HepG2 (cell line): ENCODE measurements around the gene NLRX1. TPM values are rescaled to one million over a fixed set of nuclear protein-coding genes. Genes with fewer than 3 reads are reported as not detected.

ENCODE experiments used
- ASH2L ChIP-seq: fragments of 300-600, 200-600 bp; sonication (generic); IDR thresholded peaks from 2 replicates; pipeline ENCODE4 v1.7.0; 2017; ENCODE audit warnings: low read depth, mild to moderate bottlenecking, moderate library complexity, mixed read lengths, low read length; ENCODE audit not compliant: insufficient read length
- CEBPG ChIP-seq: IDR thresholded peaks from 2 replicates; pipeline ENCODE4 v1.6.1; 2016
- EED ChIP-seq: sonication (generic); formaldehyde crosslinking; IDR thresholded peaks from 2 replicates; pipeline ENCODE4 v1.5.0; 2020; ENCODE audit warnings: mild to moderate bottlenecking, missing genetic modification reagents
- FOXC1 ChIP-seq: sonication (generic); formaldehyde crosslinking; IDR thresholded peaks from 2 replicates; pipeline ENCODE4 v1.8.0; 2022; ENCODE audit warnings: mild to moderate bottlenecking, missing genetic modification reagents, borderline replicate concordance
- GTF3A ChIP-seq: sonication (generic); formaldehyde crosslinking; conservative IDR thresholded peaks from 2 replicates; pipeline ENCODE4 v1.4.0; 2020; ENCODE audit warnings: mild to moderate bottlenecking, missing genetic modification reagents
- HMGXB4 ChIP-seq, 2 experiments: sonication (generic) in 1 of 2; formaldehyde crosslinking in 1 of 2; IDR thresholded peaks; 2 replicates each; pipeline versions ENCODE4 v1.4.0 to v1.6.1; 2018 to 2020; ENCODE audit warnings: missing genetic modification reagents in 2 of 2, borderline replicate concordance in 1 of 2, low read depth in 1 of 2, mild to moderate bottlenecking in 1 of 2, missing biosample characterization in 1 of 2
- HNRNPH1 ChIP-seq: fragments of 200-400 bp; formaldehyde crosslinking; optimal IDR thresholded peaks from 2 replicates; pipeline ENCODE3; 2017; ENCODE audit warnings: mild to moderate bottlenecking, low read depth, low read length
- MXI1 ChIP-seq: IDR thresholded peaks from 3 replicates; pipeline ENCODE4 v1.6.1; 2012; ENCODE audit warnings: low read depth, low read length, inconsistent platforms, borderline replicate concordance
- MYC ChIP-seq: sonication (generic); formaldehyde crosslinking; IDR thresholded peaks from 2 replicates; pipeline ENCODE4 v1.9.0; 2021; ENCODE audit warnings: missing genetic modification reagents, borderline replicate concordance
- NFYB ChIP-seq: sonication (generic); formaldehyde crosslinking; IDR thresholded peaks from 2 replicates; pipeline ENCODE4 v1.4.0; 2020; ENCODE audit warnings: missing genetic modification reagents
- SOX6 ChIP-seq, 2 experiments: fragments of 450-650 bp in 1 of 2; sonication (generic) in 1 of 2; formaldehyde crosslinking in 1 of 2; IDR thresholded peaks; 2 replicates each; pipeline versions ENCODE4 v1.4.0 to v1.6.1; 2017 to 2020; ENCODE audit warnings: antibody characterized with exemption in 1 of 2, mild to moderate bottlenecking in 1 of 2, missing genetic modification reagents in 1 of 2
- ZFX ChIP-seq: sonication (generic); formaldehyde crosslinking; IDR thresholded peaks from 2 replicates; pipeline ENCODE4 v1.4.0; 2020; ENCODE audit warnings: mild to moderate bottlenecking, low read depth, missing genetic modification reagents, moderate library complexity
- ZNF292 ChIP-seq: sonication (generic); formaldehyde crosslinking; IDR thresholded peaks from 2 replicates; pipeline ENCODE4 v1.8.1; 2022; ENCODE audit warnings: mild to moderate bottlenecking, low read depth, missing genetic modification reagents, borderline replicate concordance
- ZNF850 ChIP-seq: sonication (generic); formaldehyde crosslinking; conservative IDR thresholded peaks from 2 replicates; pipeline ENCODE4 v1.9.0; 2021; ENCODE audit warnings: mild to moderate bottlenecking, missing genetic modification reagents
- ZNF878 ChIP-seq: sonication (generic); formaldehyde crosslinking; IDR thresholded peaks from 2 replicates; pipeline ENCODE4 v1.8.1; 2023; ENCODE audit warnings: mild to moderate bottlenecking, missing genetic modification reagents, moderate library complexity
- ZUFSP ChIP-seq: sonication (generic); formaldehyde crosslinking; IDR thresholded peaks from 2 replicates; pipeline ENCODE4 v1.9.0; 2021; ENCODE audit warnings: missing genetic modification reagents, mild to moderate bottlenecking, borderline replicate concordance
- polyA plus RNA-seq, 8 experiments: library from polyadenylated mRNA; depleted of rRNA in 3 of 8; stranded (reverse) in 7 of 8; unstranded in 1 of 8; fragments of >200 nt; fragmentation: Illumina TruSeq in 4 of 8; extraction: Trizol in 4 of 8; gene quantifications; 2 replicates each; pipeline versions ENCODE4 v1.2.1 to v1.2.3, GENCODE V29; 2011 to 2016; ENCODE audit warnings: low read depth in 4 of 8, missing spikeins in 1 of 8, mixed read lengths in 1 of 8; ENCODE audit not compliant: insufficient read depth in 1 of 8
- total RNA-seq, 5 experiments: library from RNA; depleted of rRNA; stranded (reverse); fragments of >200 nt; fragmentation: Illumina TruSeq; extraction: Trizol; gene quantifications; 2 replicates each; pipeline ENCODE4 v1.2.3, GENCODE V29; 2016; ENCODE audit warnings: low read depth in 1 of 5
- TF ChIP-seq, protein P1 (sequence below): sonication (generic); formaldehyde crosslinking; IDR thresholded peaks from 2 replicates; pipeline ENCODE4 v1.4.0; 2020; ENCODE audit warnings: missing genetic modification reagents
- TF ChIP-seq, protein P2 (sequence below): sonication (generic); formaldehyde crosslinking; IDR thresholded peaks from 2 replicates; pipeline ENCODE4 v1.4.0; 2020; ENCODE audit warnings: missing genetic modification reagents, borderline replicate concordance

Gene NLRX1
- total and polyA plus RNA-seq, 2 of the 13 experiments (the other 11 are each of a cell fraction or from before 2014, with no cell fraction given): 8.7 to 11.0 TPM

DNA sequence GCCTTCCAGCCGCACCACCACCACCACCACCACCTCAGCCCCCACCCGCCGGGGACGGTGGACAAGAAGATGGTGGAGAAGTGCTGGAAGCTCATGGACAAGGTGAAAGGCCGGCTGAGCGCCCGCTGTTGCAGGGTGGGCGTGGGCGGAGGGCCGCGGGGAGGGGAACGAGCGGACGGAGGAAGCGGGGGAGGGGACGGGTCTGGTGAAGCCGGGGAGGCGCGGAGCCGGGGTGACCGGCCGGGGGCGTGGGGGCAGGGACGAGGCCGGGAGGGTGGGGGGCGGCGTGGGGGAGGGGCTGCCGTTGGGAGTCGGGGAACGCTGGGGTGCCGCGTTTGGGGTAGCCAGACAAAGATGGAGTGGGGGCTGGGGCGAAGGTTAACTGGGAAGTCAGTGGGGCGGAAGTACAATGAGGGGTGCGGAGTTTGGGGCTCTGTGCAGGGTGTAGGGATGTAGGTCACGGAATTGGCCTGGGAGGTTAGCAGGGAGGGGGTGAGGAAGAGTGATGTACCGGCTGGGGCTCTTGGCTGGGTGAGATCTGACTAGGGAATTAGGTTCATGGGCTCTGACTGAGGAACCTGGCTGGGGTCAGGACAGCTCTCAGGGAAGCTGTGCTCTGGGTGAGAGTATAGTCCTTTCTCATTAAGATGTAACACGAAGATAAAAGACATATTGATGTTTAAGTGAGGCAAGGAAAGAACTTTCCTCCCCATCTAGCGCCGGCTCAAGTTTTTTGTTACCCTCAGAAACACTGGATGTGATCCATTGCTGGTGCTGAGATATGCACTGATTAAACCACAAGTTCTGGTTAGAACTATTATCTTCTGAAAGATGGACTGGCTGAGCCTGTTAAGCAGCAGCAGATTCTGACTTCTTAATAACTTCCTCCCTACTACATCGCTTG, 38.2 kb downstream of the NLRX1 start (continued):
- TF ChIP-seq NFYB (CRISPR knock-in tag) (no peak), HNRNPH1 (no peak), ZNF292 (no peak), ZNF878 (CRISPR knock-in tag) (0 out of 2 replicates have a peak, but pooled peaks have one; percentile 27), GTF3A (CRISPR knock-in tag) (no peak), HMGXB4 (CRISPR knock-in tag; IDR thresholded peaks at IDR 0.05; ENCODE audit: borderline replicate concordance in 1 of 2, low read depth in 1 of 2) (peak in 1 of 2 experiments; percentile 77; a peak in 1 of 4 replicates), SOX6 (IDR thresholded peaks at IDR 0.05) (no peak), SOX6 (CRISPR knock-in tag; IDR thresholded peaks at IDR 0.05) (no peak), ASH2L (no peak), ZFX (CRISPR knock-in tag) (peak; percentile 70), MYC (no peak), ZUFSP (CRISPR knock-in tag) (no peak), MXI1 (no peak), FOXC1 (CRISPR knock-in tag) (no peak), CEBPG (CRISPR knock-in tag) (no peak), ZNF850 (CRISPR knock-in tag) (no peak), EED (CRISPR knock-in tag) (0 out of 2 replicates have a peak, but pooled peaks have one; percentile 32)
- TF ChIP-seq, protein P1, sequence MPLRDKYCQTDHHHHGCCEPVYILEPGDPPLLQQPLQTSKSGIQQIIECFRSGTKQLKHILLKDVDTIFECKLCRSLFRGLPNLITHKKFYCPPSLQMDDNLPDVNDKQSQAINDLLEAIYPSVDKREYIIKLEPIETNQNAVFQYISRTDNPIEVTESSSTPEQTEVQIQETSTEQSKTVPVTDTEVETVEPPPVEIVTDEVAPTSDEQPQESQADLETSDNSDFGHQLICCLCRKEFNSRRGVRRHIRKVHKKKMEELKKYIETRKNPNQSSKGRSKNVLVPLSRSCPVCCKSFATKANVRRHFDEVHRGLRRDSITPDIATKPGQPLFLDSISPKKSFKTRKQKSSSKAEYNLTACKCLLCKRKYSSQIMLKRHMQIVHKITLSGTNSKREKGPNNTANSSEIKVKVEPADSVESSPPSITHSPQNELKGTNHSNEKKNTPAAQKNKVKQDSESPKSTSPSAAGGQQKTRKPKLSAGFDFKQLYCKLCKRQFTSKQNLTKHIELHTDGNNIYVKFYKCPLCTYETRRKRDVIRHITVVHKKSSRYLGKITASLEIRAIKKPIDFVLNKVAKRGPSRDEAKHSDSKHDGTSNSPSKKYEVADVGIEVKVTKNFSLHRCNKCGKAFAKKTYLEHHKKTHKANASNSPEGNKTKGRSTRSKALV (CRISPR knock-in tag): no peak
- TF ChIP-seq, protein P2, sequence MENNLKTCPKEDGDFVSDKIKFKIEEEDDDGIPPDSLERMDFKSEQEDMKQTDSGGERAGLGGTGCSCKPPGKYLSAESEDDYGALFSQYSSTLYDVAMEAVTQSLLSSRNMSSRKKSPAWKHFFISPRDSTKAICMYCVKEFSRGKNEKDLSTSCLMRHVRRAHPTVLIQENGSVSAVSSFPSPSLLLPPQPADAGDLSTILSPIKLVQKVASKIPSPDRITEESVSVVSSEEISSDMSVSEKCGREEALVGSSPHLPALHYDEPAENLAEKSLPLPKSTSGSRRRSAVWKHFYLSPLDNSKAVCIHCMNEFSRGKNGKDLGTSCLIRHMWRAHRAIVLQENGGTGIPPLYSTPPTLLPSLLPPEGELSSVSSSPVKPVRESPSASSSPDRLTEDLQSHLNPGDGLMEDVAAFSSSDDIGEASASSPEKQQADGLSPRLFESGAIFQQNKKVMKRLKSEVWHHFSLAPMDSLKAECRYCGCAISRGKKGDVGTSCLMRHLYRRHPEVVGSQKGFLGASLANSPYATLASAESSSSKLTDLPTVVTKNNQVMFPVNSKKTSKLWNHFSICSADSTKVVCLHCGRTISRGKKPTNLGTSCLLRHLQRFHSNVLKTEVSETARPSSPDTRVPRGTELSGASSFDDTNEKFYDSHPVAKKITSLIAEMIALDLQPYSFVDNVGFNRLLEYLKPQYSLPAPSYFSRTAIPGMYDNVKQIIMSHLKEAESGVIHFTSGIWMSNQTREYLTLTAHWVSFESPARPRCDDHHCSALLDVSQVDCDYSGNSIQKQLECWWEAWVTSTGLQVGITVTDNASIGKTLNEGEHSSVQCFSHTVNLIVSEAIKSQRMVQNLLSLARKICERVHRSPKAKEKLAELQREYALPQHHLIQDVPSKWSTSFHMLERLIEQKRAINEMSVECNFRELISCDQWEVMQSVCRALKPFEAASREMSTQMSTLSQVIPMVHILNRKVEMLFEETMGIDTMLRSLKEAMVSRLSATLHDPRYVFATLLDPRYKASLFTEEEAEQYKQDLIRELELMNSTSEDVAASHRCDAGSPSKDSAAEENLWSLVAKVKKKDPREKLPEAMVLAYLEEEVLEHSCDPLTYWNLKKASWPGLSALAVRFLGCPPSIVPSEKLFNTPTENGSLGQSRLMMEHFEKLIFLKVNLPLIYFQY (CRISPR knock-in tag): no peak
